GM21825 (cell line): ENCODE data around the gene NPIPB2.
"Not testable (repeated sequence)": the region's sequence is repeated elsewhere in the genome, so short reads cannot be mapped to it uniquely, and the experiment has no call there.

ENCODE experiments used
- ATAC-seq: cut with Tn5 transposase; IDR thresholded peaks from one replicate; pipeline ENCODE4 v1.9.1; 2021; ENCODE audit warnings: mild to moderate bottlenecking, moderate library complexity; ENCODE audit not compliant: unreplicated experiment

Gene NPIPB2

GRCh38 chr16:11962457-11962856 is 20.6 kb upstream of the NPIPB2 start:
- ATAC-seq, result not testable (repeated sequence)

GRCh38 chr16:11957591-11958395 is 15.9 kb upstream of the NPIPB2 start:
- no peak for ATAC-seq

DNA sequence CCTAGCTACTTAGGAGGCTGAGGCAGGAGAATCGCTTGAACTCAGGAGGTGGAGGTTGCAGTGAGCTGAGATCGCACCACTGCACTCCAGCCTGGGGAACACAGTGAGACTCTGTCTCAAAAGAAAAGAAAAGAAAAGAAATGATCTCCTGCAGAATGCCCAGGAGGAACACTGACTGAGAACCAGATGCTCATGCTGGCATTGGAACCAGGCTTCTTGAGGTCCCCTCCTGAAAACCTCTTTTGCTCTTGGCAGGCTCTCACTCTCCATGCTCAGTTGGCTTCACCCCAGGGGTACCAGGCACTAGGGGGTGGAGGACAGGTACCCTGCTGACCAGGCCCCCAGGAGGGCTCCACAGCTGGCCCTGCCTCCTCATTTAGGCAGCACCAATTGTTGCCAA is 14.7 kb upstream of the NPIPB2 start:
- ATAC-seq, result no peak

DNA sequence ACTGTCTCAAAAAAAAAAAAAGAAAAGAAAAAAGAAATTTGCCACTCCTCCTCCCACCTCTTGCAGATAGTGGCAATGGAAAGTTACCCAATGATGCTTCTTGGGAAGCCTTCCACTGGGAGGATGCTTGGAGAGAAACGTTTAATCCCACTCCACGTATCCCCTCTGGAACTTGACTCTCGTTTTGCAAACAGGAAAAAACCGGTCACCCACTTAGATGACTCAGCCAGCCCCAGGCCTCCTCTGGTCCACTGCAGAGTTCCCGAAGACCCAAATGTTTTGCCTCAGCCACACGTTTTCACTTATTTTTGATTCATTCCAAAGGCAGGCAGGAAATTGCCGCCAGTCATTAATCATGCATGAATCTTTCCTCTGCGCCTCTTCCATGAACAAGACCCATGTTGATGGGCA is 13.9 kb upstream of the NPIPB2 start:
- ATAC-seq, result no peak

DNA sequence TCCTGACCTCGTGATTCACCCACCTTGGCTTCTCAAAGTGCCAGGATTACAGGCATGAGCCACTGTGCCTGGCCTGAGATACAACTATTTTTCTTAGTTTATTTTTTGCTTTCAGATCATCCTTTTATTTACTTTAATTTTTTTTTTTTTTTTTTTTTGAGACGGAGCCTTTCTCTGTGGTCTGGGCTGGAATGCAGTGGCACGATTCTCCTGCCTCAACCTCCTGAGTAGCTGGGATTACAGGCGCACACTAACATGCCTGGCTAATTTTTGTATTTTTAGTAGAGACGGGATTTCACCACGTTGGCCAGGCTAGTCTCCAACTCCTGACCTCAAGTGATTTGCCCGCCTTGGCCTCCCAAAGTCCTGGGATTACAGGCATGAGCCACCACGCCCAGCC is 11.7 kb upstream of the NPIPB2 start:
- not testable (repeated sequence) for ATAC-seq

- no peak for ATAC-seq
These were observed 8.5 kb upstream of the NPIPB2 start for GRCh38 chr16:11950388-11950787.

DNA sequence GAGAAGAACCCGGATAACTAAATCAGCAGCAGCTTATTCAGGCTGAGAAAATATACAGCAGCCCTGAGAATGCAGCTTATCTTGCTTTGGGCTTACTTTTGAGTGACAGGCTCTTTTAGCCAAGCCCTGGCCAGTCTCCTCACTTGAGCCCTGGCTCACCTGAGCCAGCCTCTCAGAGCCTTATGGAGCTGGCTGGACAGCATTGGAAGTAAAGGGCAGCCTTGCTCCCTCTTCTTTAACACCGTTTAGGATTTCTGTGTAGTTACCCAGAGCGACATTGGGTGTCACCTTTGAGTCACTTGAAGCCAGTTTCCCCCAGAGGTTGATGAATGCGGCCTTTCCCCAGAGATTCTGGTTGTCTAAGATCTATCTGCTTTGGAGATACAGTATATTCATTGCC is 7.7 kb upstream of the NPIPB2 start:
- peak; percentile 52 for ATAC-seq

GRCh38 chr16:11948819-11949218 is 7.0 kb upstream of the NPIPB2 start:
- no peak for ATAC-seq

- no peak for ATAC-seq
These were observed 4.6 kb upstream of the NPIPB2 start for GRCh38 chr16:11946433-11946832.

- not testable (repeated sequence) for ATAC-seq
These were observed 14.5 kb downstream of the NPIPB2 start for GRCh38 chr16:11927350-11927749.

GRCh38 chr16:11924046-11924445 is 17.8 kb downstream of the NPIPB2 start:
- ATAC-seq, result not testable (repeated sequence)

- ATAC-seq, result no peak
These were observed 25.1 kb downstream of the NPIPB2 start for GRCh38 chr16:11916524-11917285.

GRCh38 chr16:11915644-11916523 is 26.0 kb downstream of the NPIPB2 start, which contains the start of gene GSPT1:
Gene GSPT1 (minus strand): TSS chr16:11915956. CDS start chr16:11915720, 236 bp downstream.
- peak; percentile 84 for ATAC-seq

DNA sequence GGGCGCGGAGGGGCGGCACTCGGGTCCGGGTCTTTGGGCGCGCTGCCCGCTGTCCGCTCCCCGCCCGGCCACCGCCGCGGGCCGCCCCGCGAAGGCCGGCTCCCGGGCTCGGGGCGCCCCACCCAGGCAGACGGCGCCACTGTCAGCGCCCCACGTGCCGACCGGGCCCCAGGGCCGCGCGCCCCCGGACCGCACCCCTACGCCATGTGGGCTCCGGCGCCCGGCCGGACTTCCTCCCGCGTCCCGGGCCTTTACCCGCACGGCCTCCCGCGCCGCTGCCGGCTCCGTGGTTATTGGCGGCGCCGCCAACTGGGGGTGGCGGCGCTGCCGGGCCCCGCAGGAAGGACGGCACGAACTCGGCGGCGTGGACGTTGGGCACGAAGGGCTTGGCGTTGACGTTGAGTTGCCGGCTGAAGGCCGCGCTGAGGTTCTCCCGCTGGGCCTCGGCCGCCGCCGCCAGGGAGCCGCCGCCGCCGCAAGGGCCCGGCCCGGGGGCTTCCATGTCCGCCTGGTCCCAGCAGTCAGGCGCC is 26.7 kb downstream of the NPIPB2 start:
- peak; percentile 36 for ATAC-seq

GRCh38 chr16:11914210-11915113 is 27.4 kb downstream of the NPIPB2 start:
- peak; percentile 5 for ATAC-seq

- no peak for ATAC-seq
These were observed 28.3 kb downstream of the NPIPB2 start for GRCh38 chr16:11913425-11914079.

DNA sequence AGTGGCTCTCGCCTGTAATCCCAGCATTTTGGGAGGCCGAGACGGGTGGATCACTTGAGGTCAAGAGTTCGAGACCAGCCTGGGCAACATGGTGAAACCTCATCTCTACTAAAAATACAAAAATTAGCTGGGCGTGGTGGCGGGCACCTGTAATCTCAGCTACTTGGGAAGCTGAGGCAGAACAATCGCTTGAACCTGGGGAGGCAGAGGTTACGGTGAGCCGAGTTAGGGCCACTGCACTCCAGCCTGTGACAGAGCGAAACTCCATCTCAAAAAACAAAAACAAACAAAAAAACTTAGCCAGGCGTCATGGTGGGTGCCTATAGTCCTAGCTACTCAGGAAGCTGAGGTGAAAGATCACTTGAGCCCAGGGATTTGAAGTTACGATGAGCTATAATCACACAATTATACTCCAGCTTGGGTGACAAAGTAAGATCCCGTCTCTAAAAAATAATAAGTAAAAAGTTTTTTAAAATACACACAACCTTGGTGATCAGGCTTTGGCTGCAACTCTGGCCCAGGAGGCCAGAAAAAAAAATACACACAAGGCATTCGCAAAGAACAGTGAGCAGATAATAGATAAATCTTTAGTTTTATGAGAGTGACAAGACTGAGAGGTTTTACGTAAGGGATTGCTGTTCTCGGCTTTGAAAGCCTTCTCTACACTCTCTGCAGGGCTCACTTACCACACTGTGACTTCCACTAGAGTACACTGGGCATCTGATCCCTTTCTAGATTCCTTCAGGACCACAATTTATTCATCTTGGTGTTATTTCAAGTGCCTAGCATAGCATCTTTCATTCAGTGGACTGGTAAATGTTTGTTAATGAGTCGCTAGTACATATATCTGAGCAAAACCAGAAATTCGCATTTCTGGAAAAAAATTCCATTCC is 31.9 kb downstream of the NPIPB2 start:
- ATAC-seq, result no peak
